Breast epithelium (tissue), 3 donors: ENCODE measurements around the gene PARD3B.

ENCODE experiments used
- CTCF ChIP-seq, 3 donors: fragments of 450-650 bp; IDR thresholded peaks; one replicate each; pipeline ENCODE4 v1.5.1; 2016 to 2017; ENCODE audit warnings: antibody characterized with exemption in 3 of 3, mild to moderate bottlenecking in 3 of 3, moderate library complexity in 3 of 3
- POLR2AphosphoS5 ChIP-seq, 3 donors: sonication (generic); formaldehyde crosslinking; IDR thresholded peaks; one replicate each; pipeline ENCODE4 v1.6.1; 2017; ENCODE audit warnings: antibody characterized with exemption in 3 of 3

- TF ChIP-seq CTCF (IDR thresholded peaks at IDR 0.05) (no peak), POLR2AphosphoS5 (IDR thresholded peaks at IDR 0.05) (no peak)
Measured at GRCh38 chr2:205352094-205352493, 806.8 kb downstream of the PARD3B start.
